ENCODE measurements around the gene KLHL29.
A peak's percentile ranks its signal among the peaks of the same experiment; 100 is the strongest.

Gene KLHL29

GRCh38 chr2:23478933-23479683, 94.1 kb downstream of the KLHL29 start:
- DNase-seq = no peak

DNA sequence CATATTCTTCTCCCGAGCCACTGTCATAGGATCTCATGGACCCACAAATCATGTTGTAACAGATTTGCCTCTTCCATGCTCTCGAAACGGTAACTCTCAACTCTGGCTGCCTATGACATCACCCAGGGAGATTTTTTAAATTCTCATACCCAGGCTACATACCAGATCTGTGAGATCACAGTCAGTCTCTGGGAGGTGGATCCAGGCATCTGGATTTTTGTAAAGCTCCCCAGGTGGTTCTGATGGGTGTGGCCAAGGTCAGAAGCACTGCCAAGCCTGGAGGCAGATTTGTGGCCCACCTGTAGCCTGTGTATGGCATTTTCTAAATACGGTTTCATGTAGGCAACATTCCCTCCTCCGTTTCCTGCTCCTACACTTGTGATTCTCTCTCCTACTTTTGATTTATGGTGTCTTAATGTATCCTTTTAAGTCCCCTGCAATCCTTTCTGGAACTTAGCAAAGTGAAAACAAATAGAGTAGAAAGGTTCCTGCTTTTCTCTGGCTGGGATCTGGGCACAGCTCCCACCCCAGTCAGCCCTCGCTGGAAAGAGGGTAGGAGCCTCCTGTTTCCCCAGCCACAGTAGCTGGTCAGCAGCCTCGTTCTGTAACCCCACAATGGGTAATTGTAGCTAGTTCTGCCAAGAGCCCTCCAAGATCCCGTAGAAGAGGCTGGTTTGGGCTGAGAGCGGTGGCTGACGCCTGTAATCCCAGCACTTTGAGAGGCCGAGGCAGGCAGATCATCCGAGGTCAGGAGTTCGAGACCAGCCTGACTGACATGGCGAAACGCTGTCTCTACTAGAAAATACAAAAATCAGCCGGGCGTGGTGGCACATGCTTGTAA, 96.2 kb downstream of the KLHL29 start:
- no peak for DNase-seq

- no peak for DNase-seq
Observed at GRCh38 chr2:23482188-23482587, 97.2 kb downstream of the KLHL29 start.

- no peak for DNase-seq
Observed at GRCh38 chr2:23482607-23483006, 97.6 kb downstream of the KLHL29 start.

DNA sequence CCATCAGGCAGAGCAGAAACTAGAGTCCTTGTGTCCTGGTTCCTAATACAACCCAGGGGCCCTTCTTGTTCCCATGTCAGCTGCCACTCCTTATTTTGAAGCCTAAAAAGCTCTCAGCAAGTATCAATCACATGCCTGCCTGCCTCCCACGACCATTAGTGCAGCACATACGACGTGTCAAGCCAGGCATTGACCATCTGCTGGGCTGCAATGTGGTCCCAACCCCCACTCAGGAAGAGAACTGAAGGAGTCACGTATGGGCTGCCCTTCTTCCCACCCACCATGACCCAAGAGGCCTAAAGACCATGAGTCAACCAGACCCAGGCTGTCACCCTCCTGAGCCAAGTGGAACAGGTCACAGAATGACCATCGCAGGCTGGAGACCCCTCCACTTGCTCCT, 98.8 kb downstream of the KLHL29 start:
- DNase-seq = no peak

DNA sequence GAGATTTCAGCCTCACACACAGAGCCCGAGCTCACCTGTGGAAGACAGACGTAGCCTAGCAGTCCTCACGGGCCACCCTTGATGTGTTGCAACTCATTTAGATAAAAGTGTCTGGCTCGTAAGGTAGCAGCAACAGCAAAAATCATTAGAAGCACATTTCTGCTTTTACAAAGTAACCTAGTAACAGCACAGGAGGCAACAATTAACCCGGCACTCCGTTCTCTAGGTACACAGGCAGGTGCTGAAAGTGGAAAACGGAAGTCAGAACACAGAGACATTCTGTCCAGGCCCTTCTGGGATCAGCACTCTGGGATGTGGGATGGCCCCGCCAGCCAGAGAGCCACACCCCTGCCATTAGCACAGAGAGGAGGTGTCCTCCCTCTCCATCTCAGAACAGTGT, 99.3 kb downstream of the KLHL29 start:
- DNase-seq = no peak

DNA sequence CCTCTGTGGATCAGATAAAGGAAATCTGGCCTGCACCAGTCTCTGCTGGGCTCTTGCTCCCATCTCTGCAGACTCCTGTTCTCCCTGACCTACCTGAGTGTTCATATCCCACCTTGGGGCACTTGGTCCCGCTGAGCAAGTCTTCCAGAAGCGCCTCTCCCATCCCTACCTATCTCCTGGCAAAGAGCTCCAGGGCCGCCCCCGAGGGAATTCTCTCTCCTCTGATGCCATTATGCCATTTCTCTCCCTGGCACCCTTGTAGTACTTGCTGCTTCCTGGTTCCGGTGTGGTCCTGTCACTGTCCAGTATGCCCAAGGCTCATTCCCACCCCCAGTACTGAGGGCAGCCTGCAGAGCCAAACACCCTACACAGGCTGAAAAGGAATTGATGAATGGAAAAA, 99.8 kb downstream of the KLHL29 start:
- DNase-seq = no peak

DNA sequence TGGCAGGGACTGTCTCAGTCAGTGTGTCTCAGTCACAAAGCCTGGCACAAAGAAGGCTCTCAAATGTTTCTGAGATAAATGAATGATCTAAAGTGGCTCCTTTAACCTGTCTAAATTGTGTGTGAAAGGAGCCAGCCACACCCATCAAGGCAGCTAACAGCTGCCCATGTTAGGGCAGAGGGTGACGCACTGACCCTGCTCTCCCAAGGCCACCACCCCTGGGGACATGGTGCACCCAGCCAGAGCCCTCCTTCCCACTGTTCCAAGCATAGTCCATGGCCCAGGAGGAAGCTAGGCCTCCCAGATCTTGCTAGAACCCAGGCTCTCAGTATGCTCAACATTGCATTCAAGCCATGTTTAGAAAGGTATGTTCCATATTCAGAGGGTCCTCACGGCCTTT, 100.3 kb downstream of the KLHL29 start:
- DNase-seq = no peak

DNA sequence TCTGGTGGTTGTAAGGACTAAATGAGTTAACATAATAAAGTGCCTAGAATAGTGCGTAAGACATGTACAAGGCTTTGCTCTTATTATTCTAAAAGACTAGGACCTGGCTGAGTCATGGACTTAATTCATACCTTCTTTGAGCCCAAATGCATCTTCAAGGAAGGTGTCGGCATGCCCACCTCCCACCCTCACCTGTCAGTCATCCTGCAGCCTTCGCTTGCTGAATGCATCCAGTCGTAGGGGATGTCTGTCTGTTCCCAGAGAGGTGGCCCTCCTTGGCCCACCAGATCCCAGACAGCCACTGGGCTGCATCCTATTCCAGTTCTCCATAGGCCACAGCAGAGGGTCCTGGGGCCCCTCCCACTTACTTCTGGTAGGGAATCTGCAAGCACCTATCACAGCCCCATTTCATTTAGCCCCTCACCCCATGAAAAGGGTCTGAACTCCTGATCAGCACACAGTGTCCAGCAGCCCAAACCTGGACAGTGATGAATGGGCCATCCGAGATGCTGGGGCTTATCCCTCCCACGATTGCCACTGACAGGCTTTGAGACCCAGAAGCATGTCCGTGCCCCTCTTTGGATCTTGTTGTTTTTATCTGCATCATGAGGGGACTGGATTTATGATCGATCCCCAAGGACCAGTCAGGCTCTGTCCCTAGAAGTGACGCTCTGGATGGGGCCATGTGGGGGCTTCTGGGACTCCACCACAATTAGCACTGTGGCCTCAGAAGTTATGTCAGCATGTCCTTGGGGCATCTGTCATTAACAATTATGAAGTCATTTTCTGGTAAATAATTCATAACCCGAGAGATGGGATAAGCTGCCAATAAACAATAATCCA, 101.1 kb downstream of the KLHL29 start:
- no peak for DNase-seq

- DNase-seq = no peak
Observed at GRCh38 chr2:23486684-23487075, 101.7 kb downstream of the KLHL29 start.

- DNase-seq = no peak
Observed at GRCh38 chr2:23487735-23488492, 102.9 kb downstream of the KLHL29 start.

GRCh38 chr2:23488584-23488983, 103.6 kb downstream of the KLHL29 start:
- DNase-seq = no peak

- no peak for DNase-seq
Observed at GRCh38 chr2:23489471-23490322, 104.7 kb downstream of the KLHL29 start.

DNA sequence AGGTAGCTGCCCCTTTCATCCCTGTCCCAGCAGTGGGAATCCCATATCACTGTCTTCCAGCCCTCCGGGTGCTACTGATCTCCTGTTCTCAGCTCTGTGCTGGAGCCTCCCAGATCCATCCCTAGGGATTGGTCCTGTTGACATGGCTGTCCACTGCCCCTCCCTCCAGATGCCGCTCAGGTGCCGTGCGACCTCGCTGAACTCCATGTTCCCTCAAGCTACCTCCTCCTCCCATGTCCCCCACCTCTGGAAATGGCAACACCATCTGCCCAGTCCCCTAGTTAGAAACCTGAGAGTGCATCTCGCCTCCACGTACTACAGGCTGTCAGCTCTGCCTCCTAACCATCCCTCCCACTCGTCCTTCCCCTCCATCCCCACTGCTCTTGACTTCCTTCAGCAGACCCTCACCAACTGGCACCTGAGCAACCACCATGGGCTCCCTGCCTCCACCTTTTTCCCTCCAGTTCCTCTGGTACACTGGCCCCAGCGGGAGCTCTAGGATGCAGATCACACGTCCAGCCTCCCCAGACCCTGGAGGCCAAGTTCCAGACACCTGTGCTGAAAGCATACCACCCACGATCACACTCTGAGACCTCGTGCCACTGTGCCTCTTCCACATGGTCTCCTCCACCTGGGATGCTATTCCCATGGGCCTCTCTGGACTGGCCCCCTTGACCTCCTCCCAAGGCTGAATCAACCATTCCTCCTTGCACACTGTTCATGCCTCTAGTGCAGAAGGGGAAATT, 106.8 kb downstream of the KLHL29 start:
- no peak for DNase-seq

DNA sequence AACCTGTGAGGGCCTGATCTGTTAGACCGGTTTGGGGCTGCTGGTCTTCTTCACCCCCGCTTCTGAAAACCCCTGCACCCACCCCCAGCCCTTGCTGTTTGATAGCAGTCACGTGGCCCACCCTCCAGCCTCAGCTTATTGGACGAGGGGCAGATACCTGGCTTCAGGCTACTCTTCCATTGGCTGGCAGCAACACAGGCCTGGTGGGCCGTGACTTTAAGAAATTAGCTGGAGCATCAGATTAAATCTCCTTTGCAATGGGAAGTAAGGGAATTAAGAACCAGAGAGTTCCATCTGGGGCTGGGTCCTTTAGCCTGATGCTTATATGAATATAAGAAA, 107.3 kb downstream of the KLHL29 start:
- DNase-seq = no peak

GRCh38 chr2:23492921-23493320, 107.9 kb downstream of the KLHL29 start:
- DNase-seq = no peak

- DNase-seq = no peak
Observed at GRCh38 chr2:23493846-23494245, 108.9 kb downstream of the KLHL29 start.

- no peak for DNase-seq
Observed at GRCh38 chr2:23494286-23494685, 109.3 kb downstream of the KLHL29 start.

DNA sequence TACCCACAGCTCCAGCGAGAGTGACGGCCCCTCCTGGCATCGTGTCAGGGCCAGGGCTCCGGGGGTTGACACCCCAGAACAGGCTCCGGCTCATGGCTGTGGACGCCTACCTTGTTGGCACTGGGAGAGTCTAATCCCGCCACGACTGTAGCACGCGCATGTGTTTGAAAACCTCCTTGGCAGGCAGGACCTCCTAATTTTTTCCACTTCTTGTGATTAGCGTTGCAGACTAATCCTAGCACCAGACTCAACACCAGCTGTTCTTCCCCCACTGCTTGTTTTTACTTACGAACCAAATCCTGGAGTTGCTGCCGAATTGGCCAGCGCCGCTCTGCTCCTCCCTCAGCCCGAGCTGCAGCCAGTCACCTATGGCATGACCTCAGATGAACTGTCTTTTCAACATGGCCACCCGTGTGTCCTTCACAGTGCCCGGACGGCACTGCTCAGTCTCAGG, 110.7 kb downstream of the KLHL29 start:
- DNase-seq = no peak

DNA sequence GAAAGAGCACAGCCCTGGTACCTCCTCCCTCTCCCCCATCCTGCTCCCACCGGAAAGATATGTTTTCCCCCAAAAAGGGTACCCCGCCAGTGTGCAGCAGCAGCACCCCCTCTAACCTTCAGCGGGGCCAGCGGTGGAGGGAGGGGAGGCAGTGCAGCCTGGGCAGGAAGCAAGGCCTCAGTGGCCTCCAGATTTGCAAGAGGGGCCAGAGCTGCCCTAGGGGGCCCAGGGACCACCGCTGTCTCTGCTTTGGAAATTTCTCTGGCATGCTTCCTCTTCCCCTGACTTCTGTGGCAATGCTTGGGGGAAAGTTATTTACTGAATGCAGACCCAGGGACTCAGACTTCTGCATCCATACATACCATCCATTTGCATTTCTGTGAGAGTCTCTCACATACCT, 111.5 kb downstream of the KLHL29 start:
- no peak for DNase-seq

DNA sequence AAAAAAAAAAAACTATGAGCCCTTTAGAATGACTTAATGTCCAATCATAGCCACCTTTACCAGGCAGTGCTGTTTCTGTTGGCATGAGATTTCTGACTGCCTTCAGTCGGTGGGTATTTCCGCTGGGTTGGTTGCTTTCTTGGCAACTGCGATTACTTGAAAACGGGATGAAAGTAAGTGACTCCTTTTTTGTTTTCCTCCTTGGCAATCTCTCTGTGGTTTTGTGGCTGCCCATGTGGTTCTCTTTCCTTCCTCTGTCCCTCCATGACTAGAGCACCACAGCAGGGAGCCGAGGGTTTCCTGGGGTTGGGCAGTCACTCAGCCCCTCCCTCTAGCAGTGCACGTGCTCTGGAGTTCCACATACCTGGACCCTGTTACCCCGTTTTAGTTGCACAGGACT, 112.1 kb downstream of the KLHL29 start:
- DNase-seq = peak; percentile 3
